ENCODE results near the gene NPBWR2.

The NPBWR2 gene

GRCh38 chr20:64083804-64084684 lies 23.3 kb downstream of the NPBWR2 start, which contains the start of gene LKAAEAR1:
Gene LKAAEAR1 (minus strand): TSS chr20:64084398. CDS start chr20:64084219, 179 bp downstream.
- DNase-seq = peak; percentile 23

- peak; percentile 83 for DNase-seq
Measured at GRCh38 chr20:64083378-64083803, 24.0 kb downstream of the NPBWR2 start.

DNA sequence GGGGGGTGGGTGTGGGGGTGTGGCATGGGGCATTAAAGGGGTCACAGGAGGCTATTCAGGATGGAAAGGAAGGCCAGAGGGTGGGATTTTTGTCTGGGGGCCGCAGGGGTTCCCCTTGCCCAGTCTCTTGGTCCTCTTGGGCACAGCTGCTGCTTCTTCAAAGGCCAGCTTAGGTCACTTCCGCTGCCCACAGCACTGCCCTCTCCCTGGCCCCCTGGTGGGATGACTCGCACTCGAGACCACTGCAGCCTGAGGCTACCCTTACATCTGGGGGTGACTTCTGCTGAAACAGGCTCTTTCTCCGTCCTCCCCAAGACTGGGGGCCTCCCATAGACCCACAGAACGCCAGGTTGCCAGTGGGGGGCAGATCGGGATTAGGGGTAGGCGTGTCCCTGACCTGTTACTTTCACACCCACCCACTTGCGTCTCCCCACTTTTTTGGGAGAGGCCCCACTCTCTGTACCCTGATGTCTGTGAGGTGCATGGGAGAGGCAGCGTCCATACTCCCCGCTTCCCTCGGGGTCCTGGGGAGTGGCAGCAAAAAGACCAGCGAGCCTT lies 24.5 kb downstream of the NPBWR2 start:
- no peak for DNase-seq

DNA sequence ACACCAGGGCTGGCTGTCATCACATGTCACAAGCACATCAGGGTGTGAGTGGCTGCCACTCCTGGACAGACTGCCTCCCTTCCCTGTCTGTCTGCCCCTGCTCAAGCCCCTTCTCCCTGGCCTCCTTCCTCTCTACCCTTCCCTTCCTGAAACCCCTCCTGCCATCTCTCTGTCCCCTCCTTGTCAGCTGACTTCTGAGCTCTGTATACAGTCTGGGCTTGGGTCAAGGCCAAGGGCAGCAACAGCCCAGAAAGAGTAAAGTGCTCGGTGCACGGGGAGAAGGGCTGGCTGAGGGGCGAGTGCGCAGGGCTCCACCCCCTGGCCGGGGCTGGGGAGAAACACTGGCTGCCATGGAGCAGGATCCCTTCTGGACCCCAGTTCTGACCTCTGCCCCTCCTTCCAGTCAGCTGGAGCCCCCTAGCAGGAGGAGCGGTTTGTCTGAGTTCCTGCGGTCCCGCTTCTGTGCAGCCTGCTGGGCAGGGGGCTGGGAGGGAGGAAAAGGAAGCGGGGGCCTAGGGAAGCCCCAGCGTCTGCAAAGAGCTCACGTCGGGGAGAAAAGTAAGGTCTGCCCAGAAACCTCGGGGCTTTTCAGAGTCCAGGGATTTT lies 25.1 kb downstream of the NPBWR2 start:
- DNase-seq = no peak

GRCh38 chr20:64081624-64081964 lies 25.8 kb downstream of the NPBWR2 start:
- no peak for DNase-seq

- DNase-seq = no peak
Measured at GRCh38 chr20:64080813-64081623, 26.3 kb downstream of the NPBWR2 start.

DNA sequence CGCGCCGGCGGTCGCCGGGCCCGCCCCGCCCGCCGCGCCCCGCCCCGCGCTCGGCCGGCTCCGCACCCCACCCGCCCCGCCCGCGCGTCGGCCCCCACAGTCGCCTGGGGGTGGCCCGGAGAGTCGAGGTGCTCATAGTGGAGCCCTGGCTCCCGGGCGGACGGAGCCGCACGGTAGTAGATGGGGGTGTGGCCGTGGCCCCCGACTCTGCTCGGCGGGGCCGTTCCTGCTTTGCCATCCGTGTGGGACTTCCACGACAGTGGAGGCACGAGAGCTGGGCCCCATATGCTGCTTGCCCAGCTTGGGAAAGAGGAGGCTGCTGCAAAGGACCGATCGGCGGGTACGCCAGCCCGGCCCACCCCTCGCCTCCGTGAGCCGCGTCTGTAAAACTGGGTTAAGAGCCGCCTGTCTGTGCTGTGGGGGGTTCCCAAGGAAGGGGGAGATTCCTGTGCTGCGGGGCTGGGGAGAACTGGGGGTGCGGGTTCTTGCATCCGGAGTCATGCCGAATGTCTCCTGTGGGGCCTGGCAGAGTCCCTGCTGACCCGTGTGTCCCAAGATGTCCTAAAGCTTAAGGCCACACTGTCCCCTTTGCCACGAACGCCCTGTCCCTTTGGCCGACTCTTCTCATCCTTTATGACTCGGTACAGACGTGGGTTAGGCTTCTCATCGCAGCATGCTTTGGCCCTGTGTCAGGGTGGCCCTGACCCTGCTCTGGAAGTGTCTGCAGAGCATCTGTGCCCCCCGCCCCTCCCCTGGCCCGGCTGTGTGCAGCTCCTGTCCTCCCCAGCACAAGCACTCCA lies 27.2 kb downstream of the NPBWR2 start, which contains the start of gene OPRL1:
OPRL1 (plus strand) TSS at position 70 of the 800 bp plus-strand sequence. CDS start 12,639 bp downstream, outside the sequence.
- DNase-seq = no peak

DNA sequence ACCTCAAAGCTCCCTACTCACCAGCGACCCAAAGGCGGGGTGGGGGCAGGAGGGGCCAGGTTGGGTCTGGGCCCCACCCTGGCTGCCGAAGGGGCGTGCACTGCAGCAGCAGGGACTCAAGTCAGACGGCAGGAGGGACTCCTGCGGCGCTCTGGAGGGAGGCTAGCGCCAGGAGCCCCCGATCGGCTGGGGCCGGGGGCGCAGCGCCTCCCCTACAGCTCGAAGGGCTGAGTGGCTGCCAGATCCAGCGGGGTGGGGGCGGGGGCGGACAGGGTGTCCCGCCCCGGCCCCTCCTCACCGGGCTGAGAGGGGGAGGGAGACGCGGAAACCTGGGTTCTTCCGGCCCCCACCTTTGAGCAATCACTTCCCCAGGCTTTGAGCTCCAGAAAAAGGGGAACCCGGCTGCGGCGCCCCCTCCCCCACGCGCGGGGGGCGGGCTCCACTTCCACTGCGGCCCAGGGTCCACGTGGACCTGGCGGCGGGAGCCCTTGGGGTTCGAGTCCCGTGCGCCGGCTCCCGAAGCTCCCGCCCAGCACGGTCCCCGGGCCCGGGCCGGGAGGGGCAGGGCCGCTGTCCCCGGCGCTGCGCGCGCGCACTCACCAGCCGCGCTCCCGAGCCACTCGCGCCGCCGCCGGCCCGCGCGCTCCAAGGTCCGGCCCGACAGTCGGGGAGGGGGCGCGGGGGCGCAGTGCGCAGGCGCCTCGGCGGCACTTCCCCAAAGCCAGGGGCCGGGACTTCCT lies 27.9 kb downstream of the NPBWR2 start, which contains the start of gene RGS19:
RGS19 (minus strand) TSS at position 246 of the 740 bp plus-strand sequence. CDS start 2,632 bp downstream, outside the sequence.
- DNase-seq = peak; percentile 84

GRCh38 chr20:64078934-64079272 lies 28.5 kb downstream of the NPBWR2 start:
- DNase-seq = no peak

- DNase-seq = peak; percentile 78
Measured at GRCh38 chr20:64077876-64078551, 29.4 kb downstream of the NPBWR2 start.

DNA sequence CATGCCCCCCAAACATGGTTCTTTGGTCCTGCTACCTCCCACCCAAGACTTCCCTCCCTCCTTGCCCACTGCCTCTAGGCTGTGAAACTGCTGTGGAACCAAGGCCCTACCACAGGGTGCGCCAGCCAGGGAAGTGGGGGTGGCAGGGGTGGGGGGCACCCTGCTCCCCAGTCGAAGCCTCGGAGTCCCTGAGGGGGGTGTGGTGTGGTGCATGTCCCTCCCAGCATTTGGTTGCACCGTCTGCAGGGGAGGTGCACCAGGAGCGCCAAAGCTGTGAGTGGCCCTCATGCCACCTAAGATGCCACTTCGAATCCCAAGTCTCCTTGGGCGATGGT lies 29.9 kb downstream of the NPBWR2 start:
- DNase-seq = no peak

GRCh38 chr20:64077094-64077493 lies 30.3 kb downstream of the NPBWR2 start:
- peak; percentile 65 for DNase-seq

GRCh38 chr20:64076061-64076997 lies 31.0 kb downstream of the NPBWR2 start:
- no peak for DNase-seq

- no peak for DNase-seq
Measured at GRCh38 chr20:64075556-64075955, 31.8 kb downstream of the NPBWR2 start.

- DNase-seq = no peak
Measured at GRCh38 chr20:64074963-64075362, 32.4 kb downstream of the NPBWR2 start.

- no peak for DNase-seq
Measured at GRCh38 chr20:64074184-64074789, 33.1 kb downstream of the NPBWR2 start.

DNA sequence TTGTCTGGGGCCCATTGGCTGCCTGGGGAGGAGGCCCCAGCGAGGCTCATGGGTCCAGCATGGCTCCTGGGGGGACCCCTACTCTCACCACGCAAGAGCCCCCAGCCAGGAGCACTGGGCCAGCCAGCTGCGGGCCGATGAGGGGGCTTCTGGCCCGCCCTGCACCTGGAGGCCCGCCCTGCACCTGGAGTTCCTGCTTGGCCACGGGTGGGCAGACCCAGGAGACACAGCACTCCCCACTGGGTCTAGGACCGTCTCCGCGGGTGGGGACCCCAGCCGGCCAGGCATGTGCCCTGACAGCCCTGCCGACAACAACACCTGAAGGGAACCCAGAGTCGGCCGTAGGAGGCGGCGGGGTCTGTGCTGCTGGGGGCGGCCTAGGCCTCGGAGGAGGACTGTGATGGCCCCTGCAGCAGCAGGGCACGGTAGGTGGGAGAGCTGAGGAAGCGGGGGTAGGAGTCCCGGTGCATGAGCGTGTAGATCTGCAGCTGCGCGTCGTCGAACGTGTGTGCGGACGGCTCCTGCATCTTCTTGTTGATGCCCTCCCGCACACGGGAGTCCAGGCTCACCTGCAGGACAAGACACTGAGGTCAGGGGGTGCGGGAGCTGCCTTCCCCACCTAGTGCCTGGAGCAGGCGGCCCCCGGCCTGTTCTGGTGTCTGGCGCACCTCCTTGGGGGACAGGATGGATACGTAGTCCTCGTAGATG lies 33.7 kb downstream of the NPBWR2 start:
- no peak for DNase-seq

- no peak for DNase-seq
Measured at GRCh38 chr20:64072498-64073063, 34.8 kb downstream of the NPBWR2 start.
